ENCODE measurements around the gene RPP25L. TPM values are rescaled to one million over a fixed set of nuclear protein-coding genes. Genes with fewer than 3 reads are reported as not detected.

Gene RPP25L
- total RNA-seq, 1 experiment from 2014 or later: 46.0 TPM

- peak; percentile 29 for DNase-seq
- H3K27me3 ChIP-seq (ENCODE audit: control insufficient read depth, insufficient read depth, low read length): peaks cover 80% of the 10 kb centered on the region
- H3K4me3 ChIP-seq (ENCODE audit: insufficient read depth, low read depth, low read length): no peak overlapping the region
- H3K36me3 ChIP-seq (replicated peaks; ENCODE audit: control insufficient read depth, insufficient read depth, low read length): no peaks in the 10 kb centered on the region
These were observed 17.6 kb upstream of the RPP25L start for GRCh38 chr9:34629491-34629808.

DNA sequence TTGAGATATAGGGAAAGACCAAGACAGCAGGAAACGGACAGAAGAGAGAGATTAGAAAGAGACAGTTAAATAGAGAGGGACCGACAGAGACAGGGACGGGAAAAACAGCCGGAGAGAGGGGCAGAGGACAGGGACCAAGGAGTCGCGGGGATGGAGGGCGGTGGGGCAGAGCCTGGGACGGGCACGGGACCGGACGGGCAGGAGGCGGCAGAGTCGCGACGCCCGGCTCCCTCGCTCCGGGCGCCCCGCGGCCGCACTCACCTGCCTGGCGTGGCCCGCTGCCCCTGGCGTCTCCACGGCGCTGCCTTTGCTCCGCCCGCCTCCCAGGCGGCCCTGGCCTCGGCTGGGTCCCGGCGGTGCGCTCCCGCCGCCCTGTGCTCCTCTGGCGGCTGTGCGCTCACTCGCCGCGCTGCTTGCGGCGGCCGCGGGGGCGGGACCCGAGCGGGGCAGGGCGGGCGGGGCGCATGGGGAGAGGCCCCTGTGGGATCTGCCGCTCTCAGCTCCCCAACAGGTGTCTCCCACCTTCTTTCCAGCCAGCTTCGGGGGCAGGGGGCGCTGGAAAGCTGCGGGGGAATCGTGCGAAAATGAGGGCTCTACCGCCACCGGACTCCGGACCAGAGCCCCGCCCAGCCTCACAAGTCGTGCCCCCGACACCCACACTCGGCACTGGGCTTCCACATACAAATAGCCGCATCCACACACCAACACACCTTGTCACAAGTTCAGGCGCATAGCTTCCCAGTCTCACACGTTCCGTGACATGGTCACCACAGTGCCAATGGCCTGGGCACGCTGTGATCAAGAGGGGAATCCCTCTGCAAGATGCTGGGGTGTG, 17.0 kb upstream of the RPP25L start, which contains the start of gene ARID3C:
TSS of gene ARID3C (minus strand) at position 411 of the 835 bp plus-strand sequence. CDS start 1,052 bp downstream, outside the sequence.
- Histone ChIP-seq H3K36me3 (replicated peaks; ENCODE audit: control insufficient read depth, insufficient read depth, low read length) (no peaks in the 10 kb centered on the region), H3K4me3 (ENCODE audit: insufficient read depth, low read depth, low read length) (peak within 1 kb of the TSS; percentile 34), H3K27me3 (ENCODE audit: control insufficient read depth, insufficient read depth, low read length) (peaks cover 86% of the 10 kb centered on the region)
- peak; percentile 90 for DNase-seq

GRCh38 chr9:34627716-34628655, 16.1 kb upstream of the RPP25L start:
- peaks cover 92% of the 10 kb centered on the region for H3K27me3 ChIP-seq (ENCODE audit: control insufficient read depth, insufficient read depth, low read length)
- peak overlapping the region; percentile 34; the same call in 1 of the 2 replicates for H3K4me3 ChIP-seq (ENCODE audit: insufficient read depth, low read depth, low read length)
- H3K36me3 ChIP-seq (replicated peaks; ENCODE audit: control insufficient read depth, insufficient read depth, low read length): no peaks in the 10 kb centered on the region
- no peak for DNase-seq

DNA sequence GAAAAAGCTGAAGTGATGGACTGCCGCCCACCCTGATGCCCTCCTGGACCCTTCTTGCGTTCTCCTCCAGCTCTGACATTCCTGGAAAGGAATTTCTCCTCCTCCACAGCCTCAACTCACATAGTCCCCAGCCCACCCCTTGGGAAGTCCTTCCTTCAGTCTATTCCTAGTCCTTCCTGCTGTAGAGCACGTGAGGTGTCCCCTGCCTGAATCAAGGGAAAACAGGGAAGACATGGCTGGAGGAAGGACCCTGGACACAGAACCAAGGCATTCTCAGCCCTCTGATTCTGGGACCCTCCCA, 13.2 kb upstream of the RPP25L start:
- Histone ChIP-seq H3K36me3 (replicated peaks; ENCODE audit: control insufficient read depth, insufficient read depth, low read length) (no peaks in the 10 kb centered on the region), H3K27me3 (ENCODE audit: control insufficient read depth, insufficient read depth, low read length) (peaks cover 73% of the 10 kb centered on the region), H3K4me3 (ENCODE audit: insufficient read depth, low read depth, low read length) (no peak overlapping the region)
- DNase-seq: no peak

DNA sequence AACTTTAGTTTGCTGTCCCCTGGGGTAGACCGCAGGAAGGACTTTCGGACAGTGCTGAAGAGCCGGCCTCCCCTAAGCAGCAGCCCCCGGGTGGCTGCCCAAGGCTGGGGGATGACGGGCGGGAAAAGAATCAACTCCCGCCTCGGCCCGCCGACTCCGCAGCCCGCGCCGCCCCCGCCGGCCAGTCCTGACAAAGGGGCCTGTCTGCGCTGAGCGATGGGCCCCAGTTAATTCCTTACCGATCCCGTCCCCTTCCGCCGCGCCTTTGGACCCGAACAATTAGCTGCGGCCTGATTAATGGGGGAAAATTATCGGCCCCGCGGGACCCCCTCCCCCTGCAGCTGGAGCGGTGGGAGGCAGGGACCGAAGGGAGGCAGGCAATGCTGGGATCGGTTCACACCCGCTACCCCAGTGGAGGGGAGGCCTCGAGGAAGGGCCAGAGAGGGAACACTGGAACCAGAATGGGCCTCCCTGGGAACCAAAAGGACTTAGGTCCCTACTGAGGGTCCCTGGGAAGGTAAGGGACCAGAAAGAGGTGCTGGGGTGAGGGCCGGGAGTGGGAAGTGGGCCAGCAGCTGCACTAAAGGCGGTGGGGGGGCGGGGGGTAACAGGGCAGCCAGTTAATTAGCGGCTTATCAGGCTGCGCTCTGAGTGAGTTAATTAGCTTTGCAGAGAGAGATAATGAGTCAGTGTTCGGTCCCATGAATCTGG, 12.7 kb upstream of the RPP25L start:
- 0 out of 2 replicates have a peak overlapping the region, but pooled peaks have one; percentile 5 for H3K4me3 ChIP-seq (ENCODE audit: insufficient read depth, low read depth, low read length)

DNA sequence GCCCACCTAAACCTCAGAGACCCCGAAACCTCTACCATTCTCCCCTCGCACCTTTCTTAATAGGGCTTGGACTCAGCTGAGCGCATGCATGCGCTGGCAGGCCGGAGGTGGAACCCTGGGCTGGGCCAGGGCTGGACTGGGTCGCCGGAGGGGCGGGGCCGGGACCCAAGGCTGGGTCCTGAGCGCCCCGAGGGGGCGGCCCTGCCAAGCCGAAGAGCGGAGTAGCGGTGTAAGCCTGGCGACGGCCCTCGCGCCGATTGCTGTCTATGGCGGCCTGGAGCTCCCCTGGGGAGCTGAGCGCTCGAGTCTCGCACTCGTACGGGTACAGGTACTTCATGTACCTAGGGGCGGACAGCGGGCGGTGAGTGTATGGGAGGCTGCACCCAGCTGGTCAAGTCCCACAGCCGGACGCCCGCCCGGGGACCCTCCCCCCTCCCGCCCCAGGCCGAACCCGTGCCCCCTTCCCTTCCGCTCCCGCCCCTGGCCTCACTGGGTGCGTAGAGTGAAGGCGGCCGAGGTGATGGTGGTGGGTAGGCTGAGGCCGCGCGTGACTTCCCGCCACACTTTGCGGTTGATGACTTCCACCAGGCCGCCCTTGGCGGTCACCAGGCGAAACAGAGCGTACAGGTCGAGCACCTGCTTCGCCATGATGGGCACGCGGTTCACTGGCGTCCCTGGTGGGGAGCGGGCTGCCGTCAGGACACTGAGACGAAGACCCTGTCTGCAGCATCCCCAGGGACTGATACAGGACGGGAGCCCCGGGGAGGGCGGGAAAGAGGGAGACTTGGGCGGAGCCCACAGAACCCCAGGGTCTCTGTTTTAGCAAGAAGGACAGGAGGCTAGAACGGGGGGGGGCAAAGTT, 11.7 kb upstream of the RPP25L start:
- Histone ChIP-seq H3K27me3 (ENCODE audit: control insufficient read depth, insufficient read depth, low read length) (peaks cover 58% of the 10 kb centered on the region), H3K36me3 (replicated peaks; ENCODE audit: control insufficient read depth, insufficient read depth, low read length) (no peaks in the 10 kb centered on the region), H3K4me3 (ENCODE audit: insufficient read depth, low read depth, low read length) (no peak overlapping the region)
- DNase-seq: peak; percentile 68

More for the DNA sequence above, 12.7 kb upstream of the RPP25L start:
- DNase-seq: peak; percentile 83
- H3K36me3 ChIP-seq (replicated peaks; ENCODE audit: control insufficient read depth, insufficient read depth, low read length): no peaks in the 10 kb centered on the region
- peaks cover 68% of the 10 kb centered on the region for H3K27me3 ChIP-seq (ENCODE audit: control insufficient read depth, insufficient read depth, low read length)

- peak; percentile 96 for DNase-seq
- peak within 1 kb of the TSS; percentile 64 for H3K4me3 ChIP-seq (ENCODE audit: insufficient read depth, low read depth, low read length)
- no peaks in the 10 kb centered on the region for H3K36me3 ChIP-seq (replicated peaks; ENCODE audit: control insufficient read depth, insufficient read depth, low read length)
- peaks cover 25% of the 10 kb centered on the region for H3K27me3 ChIP-seq (ENCODE audit: control insufficient read depth, insufficient read depth, low read length)
These were observed 8.4 kb upstream of the RPP25L start, which contains the start of gene DCTN3 for GRCh38 chr9:34620061-34620994. Gene DCTN3 (minus strand): TSS chr9:34620495. CDS start chr9:34620464, 31 bp downstream.

DNA sequence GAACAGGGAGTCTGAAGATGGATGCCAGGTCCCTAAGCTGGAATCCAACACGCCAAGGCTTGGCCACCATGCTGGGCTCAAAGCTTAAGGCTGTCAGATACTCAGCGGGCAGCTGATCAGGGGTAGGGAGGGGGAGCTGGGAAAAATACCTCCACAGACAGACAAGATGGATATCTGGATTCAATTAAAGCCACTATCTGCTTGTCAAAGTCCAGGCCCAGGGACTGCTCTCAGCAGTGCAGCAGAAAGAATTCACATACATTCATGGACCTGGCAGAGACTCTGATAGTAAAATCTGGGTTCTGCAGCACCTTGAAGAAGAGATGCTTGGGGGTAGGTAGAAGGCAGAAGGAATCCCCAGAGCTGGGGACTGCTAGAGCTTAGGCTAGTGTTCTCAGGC, 3.2 kb upstream of the RPP25L start:
- Histone ChIP-seq H3K4me3 (ENCODE audit: insufficient read depth, low read depth, low read length) (no peak overlapping the region), H3K27me3 (ENCODE audit: control insufficient read depth, insufficient read depth, low read length) (no peaks in the 10 kb centered on the region; the same call in 1 of the 2 replicates), H3K36me3 (replicated peaks; ENCODE audit: control insufficient read depth, insufficient read depth, low read length) (no peaks in the 10 kb centered on the region)
- no peak for DNase-seq

DNA sequence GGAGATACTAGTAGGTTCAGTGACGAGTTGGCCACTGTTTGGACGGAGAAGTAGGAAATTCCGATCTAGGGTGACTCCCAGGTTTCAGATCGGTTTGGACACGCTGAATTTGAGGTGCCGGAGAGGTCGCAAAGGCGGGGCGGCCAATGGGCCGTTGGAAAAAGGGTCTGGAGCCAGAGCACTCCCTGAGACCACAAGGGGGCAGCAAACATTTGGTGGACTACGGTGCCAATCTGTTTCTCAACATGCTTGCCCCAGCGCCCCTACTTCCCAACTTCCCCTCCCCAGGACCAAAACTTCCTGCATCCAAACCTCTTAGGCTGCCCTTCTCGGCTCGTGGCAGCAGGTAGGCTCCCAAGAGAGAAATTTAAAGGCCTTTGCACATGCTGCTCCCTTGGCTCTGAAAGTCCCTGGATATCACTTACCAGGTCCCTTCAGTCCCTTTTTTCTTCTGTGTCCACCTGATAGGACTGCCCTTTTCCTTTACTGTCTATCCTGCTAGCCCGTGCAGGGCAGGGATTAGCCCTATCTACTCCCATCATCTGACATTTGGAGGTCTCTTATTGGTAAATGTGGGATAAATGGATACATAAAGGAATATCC, 992 bp upstream of the RPP25L start:
- Histone ChIP-seq H3K36me3 (replicated peaks; ENCODE audit: control insufficient read depth, insufficient read depth, low read length) (no peaks in the 10 kb centered on the region), H3K4me3 (ENCODE audit: insufficient read depth, low read depth, low read length) (peak overlapping the region; percentile 79), H3K27me3 (ENCODE audit: control insufficient read depth, insufficient read depth, low read length) (no peaks in the 10 kb centered on the region; the same call in 1 of the 2 replicates)
- peak; percentile 91 for DNase-seq

DNA sequence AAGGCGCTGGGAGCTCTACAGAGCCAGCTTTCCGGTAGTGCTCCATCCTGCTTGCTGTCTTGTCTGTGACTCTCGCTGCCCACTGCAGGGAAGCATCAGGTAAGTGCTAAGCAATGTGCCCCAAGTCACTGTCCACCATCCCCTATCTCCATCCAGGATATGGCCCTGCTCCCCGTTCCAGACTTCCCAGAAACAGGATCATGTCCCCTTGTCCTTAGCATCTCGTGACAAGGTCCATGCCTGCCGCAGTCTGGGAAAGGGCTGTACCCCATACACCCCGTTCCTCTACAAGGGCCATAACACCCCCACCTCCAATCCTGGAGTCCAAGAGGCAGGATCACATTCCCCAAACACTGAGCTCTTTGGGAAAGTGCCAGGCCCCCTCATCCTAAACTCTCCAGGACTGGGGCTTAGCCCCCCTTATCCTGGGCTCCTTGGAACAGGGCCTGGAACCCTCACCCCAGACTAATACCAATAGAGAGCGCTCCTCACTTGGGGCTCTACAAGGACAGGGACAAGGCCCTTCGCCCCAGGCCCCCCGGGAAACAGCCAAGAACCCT, 566 bp downstream of the RPP25L start:
- Histone ChIP-seq H3K27me3 (ENCODE audit: control insufficient read depth, insufficient read depth, low read length) (no peaks in the 10 kb centered on the region; the same call in 1 of the 2 replicates), H3K4me3 (ENCODE audit: insufficient read depth, low read depth, low read length) (peak overlapping the region; percentile 79), H3K36me3 (replicated peaks; ENCODE audit: control insufficient read depth, insufficient read depth, low read length) (no peaks in the 10 kb centered on the region)
- DNase-seq: peak; percentile 62

- H3K4me3 ChIP-seq (ENCODE audit: insufficient read depth, low read depth, low read length): no peak overlapping the region
- H3K36me3 ChIP-seq (replicated peaks; ENCODE audit: control insufficient read depth, insufficient read depth, low read length): no peaks in the 10 kb centered on the region
- DNase-seq: no peak
- no peaks in the 10 kb centered on the region; the same call in 1 of the 2 replicates for H3K27me3 ChIP-seq (ENCODE audit: control insufficient read depth, insufficient read depth, low read length)
These were observed 1.3 kb downstream of the RPP25L start for GRCh38 chr9:34610434-34611206.

GRCh38 chr9:34607331-34607730, 4.6 kb downstream of the RPP25L start:
- Histone ChIP-seq H3K4me3 (ENCODE audit: insufficient read depth, low read depth, low read length) (no peak overlapping the region), H3K27me3 (ENCODE audit: control insufficient read depth, insufficient read depth, low read length) (no peaks in the 10 kb centered on the region), H3K36me3 (replicated peaks; ENCODE audit: control insufficient read depth, insufficient read depth, low read length) (no peaks in the 10 kb centered on the region)
- no peak for DNase-seq
